ENCODE data around the gene GPR158.
"Not testable (repeated sequence)": the region's sequence is repeated elsewhere in the genome, so short reads cannot be mapped to it uniquely, and the experiment has no call there.

The GPR158 gene

GRCh38 chr10:25356609-25357008 is 181.8 kb downstream of the GPR158 start:
- no peak overlapping the region for H3K4me3 ChIP-seq (ENCODE audit: low read depth, low read length)
- H3K27ac ChIP-seq (ENCODE audit: low read depth, low read length): no peak overlapping the region
- no peaks in the 10 kb centered on the region for H3K4me1 ChIP-seq (ENCODE audit: control insufficient read depth, insufficient read depth, low read length, unreplicated experiment)
- H3K36me3 ChIP-seq (ENCODE audit: insufficient read depth, low read length): no peaks in the 10 kb centered on the region
- no peak overlapping the region for H2AFZ ChIP-seq (ENCODE audit: low read length, unreplicated experiment)
- H3K79me2 ChIP-seq (ENCODE audit: control insufficient read depth, insufficient read depth, low read length, unreplicated experiment): no peaks in the 10 kb centered on the region
- H3K27me3 ChIP-seq (ENCODE audit: insufficient read depth, low read length): no peaks in the 10 kb centered on the region

- H3K27ac ChIP-seq (ENCODE audit: low read depth, low read length): no peak overlapping the region
- H2AFZ ChIP-seq (ENCODE audit: low read length, unreplicated experiment): no peak overlapping the region
- no peaks in the 10 kb centered on the region for H3K4me1 ChIP-seq (ENCODE audit: control insufficient read depth, insufficient read depth, low read length, unreplicated experiment)
- no peaks in the 10 kb centered on the region for H3K27me3 ChIP-seq (ENCODE audit: insufficient read depth, low read length)
- no peaks in the 10 kb centered on the region for H3K79me2 ChIP-seq (ENCODE audit: control insufficient read depth, insufficient read depth, low read length, unreplicated experiment)
- no peaks in the 10 kb centered on the region for H3K36me3 ChIP-seq (ENCODE audit: insufficient read depth, low read length)
- no peak overlapping the region for H3K4me3 ChIP-seq (ENCODE audit: low read depth, low read length)
Observed at GRCh38 chr10:25357269-25357668, 182.5 kb downstream of the GPR158 start.

DNA sequence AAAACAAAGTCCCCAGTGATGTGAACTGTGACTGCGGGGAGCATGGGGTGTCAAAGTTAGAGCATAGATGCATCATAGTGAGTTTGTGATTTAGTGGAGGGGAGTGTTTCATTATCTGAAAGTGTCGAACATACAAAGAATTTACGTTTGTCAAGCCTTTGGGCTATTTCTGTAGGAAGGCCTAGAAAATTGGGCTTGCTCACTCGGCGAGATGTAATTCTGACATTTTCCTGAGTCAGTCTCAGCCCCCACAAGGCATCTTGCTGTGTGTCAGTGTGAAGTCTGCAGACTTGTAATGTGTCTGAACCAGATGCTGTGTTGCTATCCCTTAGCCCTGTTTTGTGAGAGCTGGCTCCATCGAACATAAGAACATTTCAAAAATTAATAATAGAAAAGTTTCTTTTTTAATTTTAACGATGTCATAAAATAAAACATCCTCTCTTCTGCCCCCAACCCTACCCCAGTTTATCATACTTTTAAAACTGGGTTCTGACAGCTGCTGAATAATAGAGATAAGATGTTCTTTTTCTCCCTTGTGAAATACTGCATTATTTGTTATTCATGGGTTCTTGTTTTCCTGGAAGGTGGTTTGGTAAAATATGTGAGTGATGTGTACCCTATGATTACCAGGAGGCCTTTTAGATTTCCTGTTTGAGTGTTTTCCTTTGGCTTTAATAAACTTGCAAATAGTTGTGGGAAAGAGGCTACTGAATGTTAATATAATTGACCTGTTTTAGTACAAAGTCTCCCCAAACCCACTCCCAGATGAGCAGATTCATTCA is 207.4 kb downstream of the GPR158 start:
- H3K4me1 ChIP-seq (ENCODE audit: control insufficient read depth, insufficient read depth, low read length, unreplicated experiment): no peaks in the 10 kb centered on the region
- no peak overlapping the region for H2AFZ ChIP-seq (ENCODE audit: low read length, unreplicated experiment)
- H3K27ac ChIP-seq (ENCODE audit: low read depth, low read length): no peak overlapping the region
- H3K36me3 ChIP-seq (ENCODE audit: insufficient read depth, low read length): no peaks in the 10 kb centered on the region
- no peaks in the 10 kb centered on the region for H3K79me2 ChIP-seq (ENCODE audit: control insufficient read depth, insufficient read depth, low read length, unreplicated experiment)
- H3K27me3 ChIP-seq (ENCODE audit: insufficient read depth, low read length): no peaks in the 10 kb centered on the region
- no peak overlapping the region for H3K4me3 ChIP-seq (ENCODE audit: low read depth, low read length)

- not testable (repeated sequence) for H3K36me3 ChIP-seq (ENCODE audit: insufficient read depth, low read length); H3K27me3 ChIP-seq (ENCODE audit: insufficient read depth, low read length); H2AFZ ChIP-seq (ENCODE audit: low read length, unreplicated experiment); H3K4me1 ChIP-seq (ENCODE audit: control insufficient read depth, insufficient read depth, low read length, unreplicated experiment); H3K79me2 ChIP-seq (ENCODE audit: control insufficient read depth, insufficient read depth, low read length, unreplicated experiment); H3K27ac ChIP-seq (ENCODE audit: low read depth, low read length); H3K4me3 ChIP-seq (ENCODE audit: low read depth, low read length)
Observed at GRCh38 chr10:25382901-25383300, 208.1 kb downstream of the GPR158 start.

DNA sequence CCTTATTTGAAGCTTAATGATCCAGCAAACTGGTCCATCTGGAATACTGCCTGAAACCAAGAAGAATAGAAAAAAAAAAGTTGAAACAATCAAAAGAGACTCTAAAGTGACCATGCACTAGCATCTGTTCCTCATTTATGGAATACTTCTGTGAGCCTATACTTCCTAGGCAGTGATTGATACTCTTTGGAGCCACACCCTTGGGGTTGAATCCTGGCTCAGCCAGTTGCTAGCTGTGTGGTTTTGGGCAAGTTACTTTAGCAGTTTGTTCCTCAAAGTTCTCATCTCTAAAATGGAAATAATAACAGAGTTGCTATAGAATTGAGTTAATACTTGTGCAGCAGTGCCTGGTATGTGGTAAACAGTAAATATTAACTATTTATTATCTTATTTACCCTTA is 208.9 kb downstream of the GPR158 start:
- H3K4me3 ChIP-seq (ENCODE audit: low read depth, low read length): no peak overlapping the region
- H3K36me3 ChIP-seq (ENCODE audit: insufficient read depth, low read length): no peaks in the 10 kb centered on the region
- no peaks in the 10 kb centered on the region for H3K79me2 ChIP-seq (ENCODE audit: control insufficient read depth, insufficient read depth, low read length, unreplicated experiment)
- no peaks in the 10 kb centered on the region for H3K27me3 ChIP-seq (ENCODE audit: insufficient read depth, low read length)
- H3K27ac ChIP-seq (ENCODE audit: low read depth, low read length): no peak overlapping the region
- no peaks in the 10 kb centered on the region for H3K4me1 ChIP-seq (ENCODE audit: control insufficient read depth, insufficient read depth, low read length, unreplicated experiment)
- no peak overlapping the region for H2AFZ ChIP-seq (ENCODE audit: low read length, unreplicated experiment)

DNA sequence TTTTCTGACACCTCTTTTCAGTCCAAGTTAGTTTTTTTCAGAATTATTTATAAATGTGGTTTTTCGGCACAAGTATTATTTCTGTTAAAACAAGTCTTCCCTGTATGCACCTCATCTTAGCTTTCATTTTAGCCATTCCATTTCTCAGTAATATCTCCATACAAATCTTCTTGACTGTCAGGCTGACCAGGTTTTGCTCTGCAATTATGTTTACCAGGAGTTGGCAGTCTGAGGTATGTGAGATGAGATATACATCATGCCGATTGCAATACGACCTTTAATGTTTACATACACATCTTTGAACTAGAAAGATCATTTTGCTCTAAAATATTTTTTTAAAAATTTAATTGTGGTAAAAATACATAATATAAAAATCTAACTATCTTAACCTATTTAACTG is 209.8 kb downstream of the GPR158 start:
- no peaks in the 10 kb centered on the region for H3K27me3 ChIP-seq (ENCODE audit: insufficient read depth, low read length)
- no peak overlapping the region for H3K4me3 ChIP-seq (ENCODE audit: low read depth, low read length)
- H3K4me1 ChIP-seq (ENCODE audit: control insufficient read depth, insufficient read depth, low read length, unreplicated experiment): no peaks in the 10 kb centered on the region
- no peak overlapping the region for H3K27ac ChIP-seq (ENCODE audit: low read depth, low read length)
- no peak overlapping the region for H2AFZ ChIP-seq (ENCODE audit: low read length, unreplicated experiment)
- no peaks in the 10 kb centered on the region for H3K36me3 ChIP-seq (ENCODE audit: insufficient read depth, low read length)
- H3K79me2 ChIP-seq (ENCODE audit: control insufficient read depth, insufficient read depth, low read length, unreplicated experiment): no peaks in the 10 kb centered on the region

GRCh38 chr10:25388188-25388861 is 213.5 kb downstream of the GPR158 start:
- no peak overlapping the region for H3K4me3 ChIP-seq (ENCODE audit: low read depth, low read length)
- no peak overlapping the region for H2AFZ ChIP-seq (ENCODE audit: low read length, unreplicated experiment)
- no peaks in the 10 kb centered on the region for H3K36me3 ChIP-seq (ENCODE audit: insufficient read depth, low read length)
- H3K27ac ChIP-seq (ENCODE audit: low read depth, low read length): no peak overlapping the region
- no peaks in the 10 kb centered on the region for H3K4me1 ChIP-seq (ENCODE audit: control insufficient read depth, insufficient read depth, low read length, unreplicated experiment)
- no peaks in the 10 kb centered on the region for H3K27me3 ChIP-seq (ENCODE audit: insufficient read depth, low read length)
- no peaks in the 10 kb centered on the region for H3K79me2 ChIP-seq (ENCODE audit: control insufficient read depth, insufficient read depth, low read length, unreplicated experiment)

DNA sequence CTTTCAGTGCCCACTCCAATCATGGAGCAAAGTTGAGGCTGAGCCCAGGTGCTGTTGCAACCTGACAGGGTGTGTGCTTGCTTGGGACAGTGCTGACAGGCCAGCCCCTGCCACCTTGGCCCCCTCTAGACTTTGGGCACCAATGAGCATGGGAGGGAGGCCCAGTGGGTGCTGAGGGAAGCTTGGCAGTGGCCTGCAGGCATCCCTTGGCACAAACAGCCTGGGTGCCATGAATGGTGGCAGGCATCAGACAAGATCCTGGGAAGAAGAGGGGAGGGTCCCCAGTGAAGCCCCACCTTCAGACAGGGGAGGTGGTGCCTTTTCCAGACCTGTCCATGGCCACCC is 214.0 kb downstream of the GPR158 start:
- no peaks in the 10 kb centered on the region for H3K4me1 ChIP-seq (ENCODE audit: control insufficient read depth, insufficient read depth, low read length, unreplicated experiment)
- no peaks in the 10 kb centered on the region for H3K27me3 ChIP-seq (ENCODE audit: insufficient read depth, low read length)
- no peak overlapping the region for H3K4me3 ChIP-seq (ENCODE audit: low read depth, low read length)
- no peak overlapping the region for H2AFZ ChIP-seq (ENCODE audit: low read length, unreplicated experiment)
- H3K79me2 ChIP-seq (ENCODE audit: control insufficient read depth, insufficient read depth, low read length, unreplicated experiment): no peaks in the 10 kb centered on the region
- no peak overlapping the region for H3K27ac ChIP-seq (ENCODE audit: low read depth, low read length)
- H3K36me3 ChIP-seq (ENCODE audit: insufficient read depth, low read length): no peaks in the 10 kb centered on the region

- Histone ChIP-seq H3K36me3 (ENCODE audit: insufficient read depth, low read length) (no peaks in the 10 kb centered on the region), H3K4me3 (ENCODE audit: low read depth, low read length) (no peak overlapping the region), H3K4me1 (ENCODE audit: control insufficient read depth, insufficient read depth, low read length, unreplicated experiment) (no peaks in the 10 kb centered on the region)
Observed at GRCh38 chr10:25390733-25391132, 215.9 kb downstream of the GPR158 start.

DNA sequence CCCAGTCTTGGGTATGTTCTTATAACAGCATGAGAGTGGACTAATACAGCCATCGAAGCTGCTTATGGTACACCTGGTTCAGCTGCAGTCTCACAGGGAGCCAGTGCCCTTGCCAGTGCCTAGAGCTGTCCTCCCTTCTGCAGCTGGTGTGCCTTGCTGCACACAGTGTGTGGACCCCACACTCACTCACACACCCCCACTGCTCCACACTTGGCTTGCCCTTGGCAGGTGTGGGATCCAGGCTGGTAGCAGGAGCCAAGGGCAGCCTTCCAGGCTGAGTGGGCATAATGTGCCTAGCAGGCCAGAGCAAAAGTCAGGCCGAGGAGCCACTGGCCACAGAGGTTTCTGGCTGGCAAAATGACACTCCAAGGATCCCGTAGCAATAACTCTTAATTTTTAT is 217.3 kb downstream of the GPR158 start:
- H2AFZ ChIP-seq (ENCODE audit: low read length, unreplicated experiment): no peak overlapping the region
- no peak overlapping the region for H3K4me3 ChIP-seq (ENCODE audit: low read depth, low read length)
- no peak overlapping the region for H3K27ac ChIP-seq (ENCODE audit: low read depth, low read length)

More at GRCh38 chr10:25390733-25391132, 215.9 kb downstream of the GPR158 start:
- Histone ChIP-seq H3K27ac (ENCODE audit: low read depth, low read length) (no peak overlapping the region), H3K79me2 (ENCODE audit: control insufficient read depth, insufficient read depth, low read length, unreplicated experiment) (no peaks in the 10 kb centered on the region), H3K27me3 (ENCODE audit: insufficient read depth, low read length) (no peaks in the 10 kb centered on the region), H2AFZ (ENCODE audit: low read length, unreplicated experiment) (no peak overlapping the region)

DNA sequence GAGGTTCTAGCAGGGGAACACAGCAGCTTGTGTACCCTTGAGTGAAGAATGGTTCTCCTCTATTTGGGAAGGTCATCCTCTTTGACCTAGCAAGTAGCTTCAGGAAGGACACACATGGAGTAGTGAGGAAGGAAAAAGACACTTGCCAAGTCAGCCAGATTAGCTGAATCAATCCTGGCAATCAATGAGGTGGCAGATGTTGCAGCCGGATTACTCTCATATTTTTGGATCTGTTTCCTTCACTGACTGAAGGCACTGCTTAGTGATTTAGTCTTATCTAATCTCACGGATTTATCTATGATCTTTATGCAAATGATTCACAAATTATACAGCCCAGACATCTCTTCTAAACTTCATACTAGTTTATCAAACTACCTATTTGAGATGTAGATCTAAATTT is 218.8 kb downstream of the GPR158 start:
- Histone ChIP-seq H3K79me2 (ENCODE audit: control insufficient read depth, insufficient read depth, low read length, unreplicated experiment) (no peaks in the 10 kb centered on the region), H3K36me3 (ENCODE audit: insufficient read depth, low read length) (no peaks in the 10 kb centered on the region), H3K27ac (ENCODE audit: low read depth, low read length) (no peak overlapping the region), H2AFZ (ENCODE audit: low read length, unreplicated experiment) (no peak overlapping the region), H3K4me3 (ENCODE audit: low read depth, low read length) (no peak overlapping the region), H3K4me1 (ENCODE audit: control insufficient read depth, insufficient read depth, low read length, unreplicated experiment) (no peaks in the 10 kb centered on the region), H3K27me3 (ENCODE audit: insufficient read depth, low read length) (no peaks in the 10 kb centered on the region)

More for the DNA sequence above, 217.3 kb downstream of the GPR158 start:
- Histone ChIP-seq H3K27me3 (ENCODE audit: insufficient read depth, low read length) (no peaks in the 10 kb centered on the region), H3K79me2 (ENCODE audit: control insufficient read depth, insufficient read depth, low read length, unreplicated experiment) (no peaks in the 10 kb centered on the region), H3K36me3 (ENCODE audit: insufficient read depth, low read length) (no peaks in the 10 kb centered on the region), H3K4me1 (ENCODE audit: control insufficient read depth, insufficient read depth, low read length, unreplicated experiment) (no peaks in the 10 kb centered on the region)
